SK-N-SH treated with all-trans-retinoic acid at 6 μM for 48 hours (cell line): Measurements from ENCODE around the gene ARID3B.

ENCODE experiments used
- CSDC2 ChIP-seq: fragments of 250-450 bp; sonication (Bioruptor Pico); IDR thresholded peaks from 2 replicates; pipeline ENCODE4 v1.5.0; 2020; ENCODE audit warnings: mild to moderate bottlenecking, moderate library complexity
- ESRRG ChIP-seq: fragments of 250-450 bp; sonication (Bioruptor Pico); IDR thresholded peaks from 2 replicates; pipeline ENCODE4 v1.6.1; 2021; ENCODE audit warnings: mild to moderate bottlenecking
- GLIS3 ChIP-seq: fragments of 250-450 bp; sonication (Bioruptor Pico); IDR thresholded peaks from 2 replicates; pipeline ENCODE4 v1.5.0; 2020; ENCODE audit warnings: mild to moderate bottlenecking, moderate library complexity
- ISL1 ChIP-seq: fragments of 250-450 bp; sonication (Bioruptor Pico); IDR thresholded peaks from 2 replicates; pipeline ENCODE4 v2.1.2; 2022; ENCODE audit warnings: mild to moderate bottlenecking, moderate library complexity
- PPARA ChIP-seq: fragments of 250-450 bp; sonication (Bioruptor Pico); IDR thresholded peaks from 2 replicates; pipeline ENCODE4 v1.5.0; 2020; ENCODE audit warnings: mild to moderate bottlenecking, borderline replicate concordance
- ZC3H10 ChIP-seq: fragments of 250-450 bp; sonication (Bioruptor Pico); IDR thresholded peaks from 2 replicates; pipeline ENCODE4 v1.5.1; 2021; ENCODE audit warnings: mild to moderate bottlenecking, moderate library complexity
- ZFP3 ChIP-seq: fragments of 250-450 bp; sonication (Bioruptor Pico); IDR thresholded peaks from 2 replicates; pipeline ENCODE4 v1.5.0; 2020; ENCODE audit warnings: mild to moderate bottlenecking, moderate library complexity
- ZNF70 ChIP-seq: fragments of 450-650 bp; formaldehyde crosslinking; IDR thresholded peaks from 2 replicates; pipeline ENCODE4 v1.5.0; 2020; ENCODE audit warnings: mild to moderate bottlenecking, moderate library complexity
- ZNF8 ChIP-seq: fragments of 450-650 bp; formaldehyde crosslinking; IDR thresholded peaks from 2 replicates; pipeline ENCODE4 v1.5.0; 2020; ENCODE audit warnings: mild to moderate bottlenecking, moderate library complexity
- TF ChIP-seq, protein P1 (sequence below): fragments of 250-450 bp; sonication (Bioruptor Pico); IDR thresholded peaks from 2 replicates; pipeline ENCODE4 v1.5.1; 2020; ENCODE audit warnings: low read depth, mild to moderate bottlenecking, moderate library complexity
- TF ChIP-seq, protein P2 (sequence below): fragments of 250-450 bp; sonication (Bioruptor Pico); IDR thresholded peaks from 2 replicates; pipeline ENCODE4 v1.5.0; 2020; ENCODE audit warnings: mild to moderate bottlenecking, moderate library complexity

DNA sequence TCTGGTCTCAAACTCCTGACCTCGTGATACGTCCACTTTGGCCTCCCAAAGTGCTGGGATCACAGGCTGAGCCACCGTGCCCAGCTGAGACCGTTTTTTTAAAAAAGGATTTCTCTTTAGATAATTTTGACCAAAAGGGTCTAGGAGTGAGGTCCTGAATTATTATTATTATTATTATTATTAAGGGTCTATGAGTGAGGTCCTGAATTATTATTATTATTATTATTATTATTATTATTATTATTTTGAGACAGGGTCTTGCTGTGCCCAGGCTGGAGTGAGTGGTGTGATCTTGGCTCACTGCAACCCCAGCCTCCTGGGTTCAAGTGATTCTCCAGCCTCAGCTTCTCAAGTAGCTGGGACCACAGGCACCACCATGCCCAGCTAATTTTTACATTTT is 20.6 kb upstream of the ARID3B start:
- TF ChIP-seq, protein P1, sequence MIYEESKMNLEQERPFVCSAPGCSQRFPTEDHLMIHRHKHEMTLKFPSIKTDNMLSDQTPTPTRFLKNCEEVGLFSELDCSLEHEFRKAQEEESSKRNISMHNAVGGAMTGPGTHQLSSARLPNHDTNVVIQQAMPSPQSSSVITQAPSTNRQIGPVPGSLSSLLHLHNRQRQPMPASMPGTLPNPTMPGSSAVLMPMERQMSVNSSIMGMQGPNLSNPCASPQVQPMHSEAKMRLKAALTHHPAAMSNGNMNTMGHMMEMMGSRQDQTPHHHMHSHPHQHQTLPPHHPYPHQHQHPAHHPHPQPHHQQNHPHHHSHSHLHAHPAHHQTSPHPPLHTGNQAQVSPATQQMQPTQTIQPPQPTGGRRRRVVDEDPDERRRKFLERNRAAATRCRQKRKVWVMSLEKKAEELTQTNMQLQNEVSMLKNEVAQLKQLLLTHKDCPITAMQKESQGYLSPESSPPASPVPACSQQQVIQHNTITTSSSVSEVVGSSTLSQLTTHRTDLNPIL (CRISPR knock-in tag): no peak
- TF ChIP-seq ZC3H10 (CRISPR knock-in tag): no peak
- TF ChIP-seq ESRRG (CRISPR knock-in tag): no peak
- no peak for TF ChIP-seq ZNF8 (CRISPR knock-in tag)
- no peak for TF ChIP-seq GLIS3 (CRISPR knock-in tag)
- TF ChIP-seq CSDC2: no peak
- TF ChIP-seq ZNF70 (CRISPR knock-in tag): no peak
- TF ChIP-seq ZFP3 (CRISPR knock-in tag): no peak
- TF ChIP-seq, protein P2, sequence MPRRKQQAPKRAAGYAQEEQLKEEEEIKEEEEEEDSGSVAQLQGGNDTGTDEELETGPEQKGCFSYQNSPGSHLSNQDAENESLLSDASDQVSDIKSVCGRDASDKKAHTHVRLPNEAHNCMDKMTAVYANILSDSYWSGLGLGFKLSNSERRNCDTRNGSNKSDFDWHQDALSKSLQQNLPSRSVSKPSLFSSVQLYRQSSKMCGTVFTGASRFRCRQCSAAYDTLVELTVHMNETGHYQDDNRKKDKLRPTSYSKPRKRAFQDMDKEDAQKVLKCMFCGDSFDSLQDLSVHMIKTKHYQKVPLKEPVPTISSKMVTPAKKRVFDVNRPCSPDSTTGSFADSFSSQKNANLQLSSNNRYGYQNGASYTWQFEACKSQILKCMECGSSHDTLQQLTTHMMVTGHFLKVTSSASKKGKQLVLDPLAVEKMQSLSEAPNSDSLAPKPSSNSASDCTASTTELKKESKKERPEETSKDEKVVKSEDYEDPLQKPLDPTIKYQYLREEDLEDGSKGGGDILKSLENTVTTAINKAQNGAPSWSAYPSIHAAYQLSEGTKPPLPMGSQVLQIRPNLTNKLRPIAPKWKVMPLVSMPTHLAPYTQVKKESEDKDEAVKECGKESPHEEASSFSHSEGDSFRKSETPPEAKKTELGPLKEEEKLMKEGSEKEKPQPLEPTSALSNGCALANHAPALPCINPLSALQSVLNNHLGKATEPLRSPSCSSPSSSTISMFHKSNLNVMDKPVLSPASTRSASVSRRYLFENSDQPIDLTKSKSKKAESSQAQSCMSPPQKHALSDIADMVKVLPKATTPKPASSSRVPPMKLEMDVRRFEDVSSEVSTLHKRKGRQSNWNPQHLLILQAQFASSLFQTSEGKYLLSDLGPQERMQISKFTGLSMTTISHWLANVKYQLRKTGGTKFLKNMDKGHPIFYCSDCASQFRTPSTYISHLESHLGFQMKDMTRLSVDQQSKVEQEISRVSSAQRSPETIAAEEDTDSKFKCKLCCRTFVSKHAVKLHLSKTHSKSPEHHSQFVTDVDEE: no peak
- TF ChIP-seq PPARA (CRISPR knock-in tag): no peak
- TF ChIP-seq ISL1 (CRISPR knock-in tag): no peak
